Right renal cortex interstitium (tissue), 3 donors: ENCODE results near the gene VAMP4. TPM values are rescaled to one million over a fixed set of nuclear protein-coding genes. Genes with fewer than 3 reads are reported as not detected.
A peak's percentile ranks its signal among the peaks of the same experiment; 100 is the strongest.
"Not testable (repeated sequence)": the region's sequence is repeated elsewhere in the genome, so short reads cannot be mapped to it uniquely, and the experiment has no call there.

Source experiments
- DNase-seq, 3 donors: peaks; one replicate each; pipeline ENCODE4 v3.0.0-alpha.2; 2013; ENCODE audit warnings: low read depth in 3 of 3, low spot score in 2 of 3
- polyA plus RNA-seq, 3 donors: library from polyadenylated mRNA; unstranded; fragments of 120-200 nt; gene quantifications; one replicate each; pipeline ENCODE4 v1.2.1, GENCODE V29; 2013; ENCODE audit not compliant: insufficient read length in 3 of 3

Gene VAMP4
- polyA plus RNA-seq, 3 donors, result 14.3 to 17.0 (median 16.3) TPM

DNA sequence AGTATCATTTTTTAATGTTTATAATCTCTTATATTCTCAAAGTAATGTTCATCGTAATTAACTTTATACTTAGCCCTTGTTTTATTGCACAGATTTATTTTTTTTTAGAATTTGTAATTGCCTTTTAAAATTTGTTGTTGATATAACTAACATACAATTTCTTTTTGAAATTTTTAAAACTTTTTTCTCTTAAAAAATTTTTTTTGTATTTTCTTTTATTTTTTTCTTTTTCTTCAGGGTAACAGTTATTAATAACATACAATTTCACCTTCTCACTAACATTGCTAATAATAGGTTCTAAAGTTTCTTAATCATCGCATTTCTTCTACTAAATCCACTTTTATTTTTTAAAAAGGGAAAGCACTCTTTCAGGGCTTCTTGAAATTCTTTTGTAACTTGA, 11.3 kb upstream of the VAMP4 start:
- no peak for DNase-seq

GRCh38 chr1:171751221-171751620, 9.4 kb upstream of the VAMP4 start:
- DNase-seq, result no peak

GRCh38 chr1:171748651-171749050, 6.8 kb upstream of the VAMP4 start:
- DNase-seq, result no peak

GRCh38 chr1:171744986-171745385, 3.1 kb upstream of the VAMP4 start:
- no peak for DNase-seq

GRCh38 chr1:171743081-171743870, 1.4 kb upstream of the VAMP4 start:
- DNase-seq, result peak in 1 of 3 donors; percentile 14

- DNase-seq, result no peak
These were observed 685 bp upstream of the VAMP4 start for GRCh38 chr1:171742577-171742922.

DNA sequence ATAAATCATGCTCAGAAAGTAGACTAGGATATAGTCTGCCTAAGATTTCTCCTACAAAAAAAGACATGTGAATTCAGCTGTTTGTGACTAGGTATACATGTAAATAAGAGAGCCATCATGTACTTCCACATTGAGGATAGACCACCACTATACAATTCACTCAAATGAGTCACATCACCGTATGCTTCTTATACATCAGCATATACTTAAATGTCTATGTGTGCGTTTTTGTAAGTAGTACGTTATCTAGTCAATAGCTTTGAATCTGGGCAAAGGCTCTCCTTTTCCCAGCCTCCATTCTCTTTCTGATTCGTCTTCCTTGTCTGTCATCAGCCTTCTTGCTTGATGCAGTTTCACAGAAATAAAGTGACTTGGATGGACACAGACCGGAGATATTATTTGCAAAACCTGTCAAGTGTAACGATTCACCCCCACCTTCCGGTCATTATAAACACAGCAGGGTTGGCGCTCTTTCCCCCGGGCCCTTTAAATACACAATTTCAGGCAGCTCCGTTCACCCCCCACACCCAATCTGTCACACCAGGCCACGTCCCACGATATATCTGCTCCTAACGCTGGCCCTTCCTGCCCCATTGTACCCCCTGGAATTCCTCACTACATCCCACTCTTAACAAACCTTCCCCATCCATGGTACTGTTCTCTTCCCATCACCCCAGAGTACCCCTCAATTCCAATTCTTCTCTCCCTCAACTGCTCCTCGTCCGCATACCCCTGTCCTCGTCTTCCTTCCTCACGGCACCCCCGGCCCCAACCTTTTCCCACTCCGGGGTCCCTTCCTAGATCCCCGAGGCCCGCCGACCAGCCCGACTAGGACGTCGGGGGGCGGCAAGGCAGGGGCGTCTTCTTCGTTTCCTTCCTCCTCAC, 636 bp downstream of the VAMP4 start:
- DNase-seq, result peak in 2 of 3 donors; percentile 13 to 29

GRCh38 chr1:171740356-171740863, 1.5 kb downstream of the VAMP4 start:
- DNase-seq, result no peak

- no peak for DNase-seq
These were observed 2.2 kb downstream of the VAMP4 start for GRCh38 chr1:171739656-171740055.

DNA sequence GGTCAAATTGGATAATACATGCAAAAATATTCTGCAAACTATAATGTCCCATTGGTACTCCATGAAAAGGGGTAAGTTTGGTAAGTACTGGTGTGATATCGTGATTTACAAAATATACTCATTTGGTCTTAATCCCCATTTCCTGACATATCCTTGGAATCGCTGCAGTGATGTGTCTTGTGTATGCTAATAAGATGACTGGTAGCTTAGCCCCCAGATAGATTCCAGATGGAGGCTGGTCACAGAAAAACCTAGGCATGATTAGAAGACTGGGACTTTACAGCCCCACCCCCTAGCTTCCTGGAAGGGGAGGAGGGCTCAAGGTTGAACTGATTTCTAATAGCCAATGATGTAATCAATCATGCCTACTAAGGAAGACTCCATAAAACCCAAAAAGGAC, 3.0 kb downstream of the VAMP4 start:
- no peak for DNase-seq

DNA sequence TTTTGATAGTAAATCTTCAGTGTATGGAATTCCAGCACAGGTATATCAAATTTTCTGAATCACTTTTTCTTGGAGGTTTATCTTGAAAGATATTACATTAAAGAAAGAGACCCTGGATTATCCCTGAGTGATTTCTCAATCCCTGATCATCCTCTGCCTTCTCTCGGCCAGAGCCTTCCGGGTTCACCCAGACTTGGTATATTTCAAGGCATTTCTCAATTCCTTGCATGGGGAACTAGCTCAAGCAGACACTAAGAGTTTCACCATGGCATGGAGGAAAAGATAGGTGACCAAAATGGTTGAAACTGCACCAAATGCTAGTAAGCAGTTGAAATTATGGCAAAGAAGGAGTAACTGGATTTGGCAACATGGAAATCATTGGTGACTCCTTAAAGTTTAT, 5.7 kb downstream of the VAMP4 start:
- DNase-seq, result no peak

DNA sequence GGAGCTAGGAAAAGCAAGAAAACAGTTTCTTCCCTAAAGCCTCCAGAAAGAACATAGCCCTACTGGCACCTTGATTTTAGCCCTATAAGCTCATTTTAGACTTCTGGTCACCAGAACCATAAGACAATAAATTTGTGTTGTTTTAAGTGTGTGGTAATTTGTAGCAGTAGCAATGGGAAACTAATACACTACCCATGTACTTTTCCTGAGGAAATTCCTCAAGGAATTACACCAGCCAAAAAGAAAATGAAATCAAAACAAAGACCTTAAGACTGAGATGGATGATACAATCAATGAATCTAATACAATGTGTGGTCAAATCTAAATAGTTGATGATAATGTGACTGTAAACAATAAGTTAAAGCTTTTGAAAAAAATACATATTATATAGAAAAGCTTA, 11.8 kb downstream of the VAMP4 start:
- no peak for DNase-seq

DNA sequence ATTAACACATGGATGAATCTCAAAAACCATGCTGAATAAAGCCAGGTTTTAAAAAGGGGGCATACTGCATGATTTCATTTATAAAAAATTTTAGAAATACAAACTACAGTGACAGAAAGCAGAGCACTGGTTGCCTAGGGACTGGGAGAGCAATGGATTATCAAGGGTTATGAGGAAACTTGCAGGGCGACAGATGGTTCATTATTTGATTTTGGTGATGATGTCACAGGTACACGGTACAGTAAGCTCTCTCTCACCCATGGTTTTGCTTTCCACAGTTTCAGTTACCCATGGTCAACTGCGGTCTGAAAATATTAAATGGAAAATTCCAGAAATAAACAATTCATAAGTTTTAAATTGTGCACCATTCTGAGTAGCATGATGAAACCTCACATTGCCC, 14.1 kb downstream of the VAMP4 start:
- DNase-seq, result no peak

GRCh38 chr1:171723180-171723579, 18.7 kb downstream of the VAMP4 start:
- not testable (repeated sequence) for DNase-seq

DNA sequence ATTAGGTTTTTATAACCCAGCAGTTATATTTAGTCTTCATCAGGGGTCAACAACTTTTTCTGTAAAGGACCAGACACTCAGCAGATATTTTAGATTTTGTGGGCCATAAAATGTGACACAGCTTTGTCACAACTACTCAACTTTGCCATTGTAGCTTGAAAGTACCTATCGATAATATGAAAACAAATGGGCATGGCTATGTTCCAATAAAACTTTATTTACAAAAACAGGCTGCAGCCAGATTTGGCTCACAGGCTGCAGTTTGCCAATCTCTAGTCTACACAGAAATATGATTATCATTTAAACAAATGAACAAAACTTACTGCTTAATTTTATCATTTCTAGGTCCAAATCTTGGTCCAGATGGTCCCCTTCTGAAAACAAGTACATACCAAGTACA, 23.0 kb downstream of the VAMP4 start:
- DNase-seq, result no peak

DNA sequence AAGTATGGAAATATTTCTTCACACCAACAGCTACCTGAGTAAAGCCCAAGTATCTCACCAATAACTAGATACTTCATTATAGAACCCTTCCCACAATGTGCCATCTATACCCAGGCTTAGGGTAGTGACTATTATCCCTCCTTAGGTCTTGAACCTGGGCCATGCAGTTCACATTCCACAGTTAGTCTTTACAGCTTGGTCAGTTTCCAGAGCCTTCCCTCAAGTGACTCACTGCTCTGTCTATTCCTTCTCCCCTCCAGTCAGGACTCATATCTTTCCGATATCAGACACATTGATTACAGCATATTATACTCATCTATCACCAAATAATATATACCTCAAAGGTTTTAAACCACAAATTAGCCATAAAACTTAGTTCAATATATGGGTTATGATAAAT, 23.6 kb downstream of the VAMP4 start:
- DNase-seq, result no peak

DNA sequence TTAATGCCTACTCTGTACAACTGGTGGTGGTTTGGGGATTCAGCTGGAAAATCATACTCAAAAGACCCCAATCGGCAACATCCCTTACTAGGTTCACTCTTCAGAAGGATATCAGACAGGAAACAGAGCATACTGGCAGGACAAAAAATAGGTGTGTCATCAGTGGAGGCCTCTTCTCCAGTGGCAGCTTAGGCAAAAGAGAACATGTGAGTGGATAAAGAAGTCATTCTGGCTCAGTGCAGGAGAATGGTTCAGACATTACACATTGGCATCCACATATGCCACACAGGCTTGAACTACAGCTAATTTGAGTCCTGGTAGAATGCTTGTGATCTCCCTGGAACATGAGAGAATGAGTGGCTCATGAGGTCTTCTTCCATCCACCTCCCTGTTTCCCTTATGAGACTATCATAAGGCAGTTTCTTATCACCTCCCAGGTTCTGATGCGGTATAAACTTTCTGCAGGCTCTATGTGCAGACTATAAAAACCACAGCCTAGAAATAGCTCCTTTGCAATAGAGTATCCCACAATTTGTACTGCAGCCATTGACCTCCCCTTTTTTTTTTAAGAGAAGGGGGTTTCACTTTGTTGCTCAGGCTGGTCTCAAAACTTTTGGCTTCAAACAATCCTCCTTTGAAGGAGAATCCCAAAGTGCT, 24.7 kb downstream of the VAMP4 start:
- DNase-seq, result no peak

DNA sequence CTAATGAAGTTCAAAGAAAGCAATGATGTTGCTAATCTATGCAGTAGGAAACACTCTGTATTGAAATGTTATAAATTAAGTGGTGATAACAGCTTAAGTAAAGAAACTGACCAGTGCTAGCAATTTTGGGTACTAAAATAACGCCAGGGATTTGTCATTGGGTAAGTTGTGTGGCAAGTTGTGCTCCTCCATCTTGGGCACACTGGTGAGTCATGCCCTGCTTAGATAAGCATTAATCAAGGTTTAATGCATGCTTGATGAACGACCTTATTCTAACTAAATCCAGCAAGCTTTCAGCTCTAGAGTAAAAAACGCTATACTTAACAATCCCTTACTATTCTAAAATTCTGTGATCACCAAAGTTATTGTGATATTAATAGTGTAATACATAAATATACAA, 25.2 kb downstream of the VAMP4 start:
- DNase-seq, result no peak

GRCh38 chr1:171715813-171716251, 26.0 kb downstream of the VAMP4 start:
- DNase-seq, result peak; percentile 10 to 24 (median 14)

- no peak for DNase-seq
These were observed 29.5 kb downstream of the VAMP4 start for GRCh38 chr1:171712341-171712740.

DNA sequence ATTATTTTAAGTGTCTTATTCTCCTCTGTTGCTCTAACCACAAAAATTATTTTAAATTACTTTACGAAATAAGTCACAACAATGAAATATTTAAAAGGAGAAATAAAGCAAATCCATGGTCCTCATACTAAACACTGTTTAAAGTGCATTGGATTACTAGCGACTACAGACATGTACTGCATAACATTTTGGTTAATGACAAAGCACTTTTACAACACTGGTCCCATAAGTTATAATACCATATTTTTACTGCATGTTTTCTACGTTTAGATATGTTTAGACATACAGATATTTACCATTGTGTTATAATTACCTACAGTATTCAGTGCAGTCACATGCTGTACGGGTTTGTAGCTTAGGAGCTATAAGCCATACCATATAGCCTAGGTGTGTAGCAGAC, 30.2 kb downstream of the VAMP4 start:
- DNase-seq, result no peak
